ENCODE data around the gene MRPL12.

DNA sequence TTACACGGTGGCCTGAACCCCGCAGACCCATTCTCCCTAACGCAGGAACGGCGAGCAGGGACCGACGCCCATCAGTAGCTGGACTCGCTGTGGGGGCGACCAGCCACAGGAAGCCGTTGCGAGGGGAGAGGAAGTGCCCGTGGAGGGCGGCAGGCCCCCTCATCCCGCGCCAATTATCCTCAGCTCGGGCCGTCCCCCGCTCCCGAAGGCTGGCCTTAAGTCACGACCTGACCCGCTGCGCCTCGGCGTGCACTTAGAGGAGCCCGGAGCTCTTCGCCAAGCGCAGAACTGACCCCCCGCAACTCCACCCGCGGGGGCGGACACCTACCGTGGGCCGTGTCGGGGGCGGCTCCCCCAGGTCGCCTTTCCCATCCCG, 20.0 kb upstream of the MRPL12 start:
- TF ChIP-seq, protein P1, sequence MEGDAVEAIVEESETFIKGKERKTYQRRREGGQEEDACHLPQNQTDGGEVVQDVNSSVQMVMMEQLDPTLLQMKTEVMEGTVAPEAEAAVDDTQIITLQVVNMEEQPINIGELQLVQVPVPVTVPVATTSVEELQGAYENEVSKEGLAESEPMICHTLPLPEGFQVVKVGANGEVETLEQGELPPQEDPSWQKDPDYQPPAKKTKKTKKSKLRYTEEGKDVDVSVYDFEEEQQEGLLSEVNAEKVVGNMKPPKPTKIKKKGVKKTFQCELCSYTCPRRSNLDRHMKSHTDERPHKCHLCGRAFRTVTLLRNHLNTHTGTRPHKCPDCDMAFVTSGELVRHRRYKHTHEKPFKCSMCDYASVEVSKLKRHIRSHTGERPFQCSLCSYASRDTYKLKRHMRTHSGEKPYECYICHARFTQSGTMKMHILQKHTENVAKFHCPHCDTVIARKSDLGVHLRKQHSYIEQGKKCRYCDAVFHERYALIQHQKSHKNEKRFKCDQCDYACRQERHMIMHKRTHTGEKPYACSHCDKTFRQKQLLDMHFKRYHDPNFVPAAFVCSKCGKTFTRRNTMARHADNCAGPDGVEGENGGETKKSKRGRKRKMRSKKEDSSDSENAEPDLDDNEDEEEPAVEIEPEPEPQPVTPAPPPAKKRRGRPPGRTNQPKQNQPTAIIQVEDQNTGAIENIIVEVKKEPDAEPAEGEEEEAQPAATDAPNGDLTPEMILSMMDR (conservative IDR thresholded peaks at IDR 0.05): no peak
- TF ChIP-seq ZFX (IDR thresholded peaks at IDR 0.05): no peak

Data from C4-2B (cell line).